C4-2B (cell line): ENCODE measurements around the gene BTBD9.

Source experiments
- H3K27ac ChIP-seq: fragments of 450-650 bp; 2 replicates; pipeline ENCODE4 v1.5.1; 2017
- CTCF ChIP-seq: fragments of 450-650 bp; conservative IDR thresholded peaks from 2 replicates; pipeline ENCODE4 v1.5.1; 2017; ENCODE audit warnings: mild to moderate bottlenecking
- ZFX ChIP-seq: fragments of 450-650 bp; IDR thresholded peaks from 2 replicates; pipeline ENCODE4 v1.6.1; 2017

Gene BTBD9

DNA sequence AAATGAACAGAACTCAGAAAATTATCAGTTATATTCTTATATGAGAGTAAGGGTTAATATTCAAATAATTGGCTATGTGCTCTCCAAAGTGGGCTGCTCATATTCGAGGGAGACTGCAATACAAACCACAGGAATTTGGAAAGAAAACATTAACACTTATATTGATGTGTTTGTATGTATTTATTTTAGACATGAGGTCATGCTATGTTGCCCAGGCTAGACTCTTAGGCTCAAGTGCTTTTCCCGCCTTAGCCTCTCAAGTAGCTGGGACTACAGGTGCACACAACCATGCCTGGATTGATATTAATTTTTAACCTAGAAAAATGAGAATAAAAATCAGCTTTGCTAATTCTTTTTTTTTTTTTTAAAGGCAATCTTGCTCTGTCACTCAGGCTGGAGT is 35.0 kb downstream of the BTBD9 start:
- TF ChIP-seq CTCF (no peak), ZFX (no peak)
- no peak overlapping the region for H3K27ac ChIP-seq

DNA sequence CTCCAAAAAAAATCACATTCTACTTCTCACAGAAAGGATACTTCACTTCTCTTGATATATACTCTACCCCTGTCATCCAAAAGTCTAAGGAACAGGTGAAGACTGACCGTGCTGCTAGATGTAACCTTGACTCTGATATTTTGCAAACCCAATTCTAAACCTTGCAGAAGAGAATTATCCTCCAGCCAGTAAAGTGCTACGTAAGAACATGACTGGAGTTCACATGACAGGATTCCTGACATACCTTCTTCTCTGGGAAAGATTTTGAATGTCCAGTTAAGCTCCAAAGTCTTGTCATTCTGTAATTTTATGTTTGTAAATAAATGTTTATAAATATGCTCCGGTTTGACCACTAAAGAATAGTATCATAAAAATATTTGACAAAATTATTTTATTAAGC is 35.8 kb downstream of the BTBD9 start:
- TF ChIP-seq CTCF (no peak), ZFX (no peak)
- H3K27ac ChIP-seq: no peak overlapping the region

DNA sequence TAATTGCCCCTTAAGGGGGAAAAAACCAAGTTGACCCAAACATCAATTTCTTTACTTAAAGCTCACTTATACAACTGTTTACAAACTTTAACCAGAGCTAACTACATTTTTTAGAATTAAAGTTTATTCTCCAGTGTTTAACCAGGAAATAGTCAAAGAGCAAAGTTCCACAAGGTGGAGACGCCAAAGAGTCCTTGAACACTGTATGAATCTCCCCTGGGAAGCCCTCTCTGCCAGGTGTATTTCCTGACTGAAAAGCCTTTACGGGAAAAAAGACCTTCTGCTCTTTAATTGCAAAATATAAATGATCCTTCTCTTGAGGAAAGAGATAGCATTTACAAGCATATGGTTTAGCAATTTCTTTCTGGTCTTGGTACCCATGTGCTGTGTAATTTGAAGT is 36.2 kb downstream of the BTBD9 start:
- TF ChIP-seq CTCF: no peak
- no peak overlapping the region for H3K27ac ChIP-seq

- TF ChIP-seq ZFX (no peak), CTCF (no peak)
- H3K27ac ChIP-seq: no peak overlapping the region
Observed at GRCh38 chr6:38599966-38600550, 39.7 kb downstream of the BTBD9 start.

GRCh38 chr6:38599261-38599660 is 40.5 kb downstream of the BTBD9 start:
- no peak overlapping the region for H3K27ac ChIP-seq
- TF ChIP-seq CTCF (no peak), ZFX (no peak)

- H3K27ac ChIP-seq: no peak overlapping the region
- no peak for TF ChIP-seq ZFX
- TF ChIP-seq CTCF: no peak
Observed at GRCh38 chr6:38593998-38594665, 45.6 kb downstream of the BTBD9 start.

DNA sequence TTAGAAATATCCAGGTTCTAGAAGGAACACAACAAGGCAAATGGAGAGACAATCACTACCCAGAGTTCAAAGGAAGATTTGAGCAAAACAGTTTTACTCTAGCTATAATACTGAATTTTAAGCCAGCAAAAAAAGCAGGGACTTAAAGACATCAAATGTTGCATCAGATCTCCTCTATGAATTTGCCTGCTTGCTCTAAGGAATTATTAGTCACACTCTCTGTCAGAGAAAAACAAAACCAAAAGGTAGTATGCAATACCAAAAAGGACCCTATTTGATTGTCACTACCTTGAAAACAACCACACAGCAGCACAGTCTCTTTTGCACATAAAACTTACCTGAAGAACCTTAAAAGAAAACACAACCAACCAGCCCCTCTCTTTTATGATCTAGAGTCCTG is 46.3 kb downstream of the BTBD9 start:
- no peak overlapping the region for H3K27ac ChIP-seq
- TF ChIP-seq CTCF: no peak
- TF ChIP-seq ZFX: no peak
